Stimulated activated naive CD4-positive, alpha-beta T cell (primary cell): Measurements from ENCODE around the gene QRICH1.
A peak's percentile ranks its signal among the peaks of the same experiment; 100 is the strongest.
"Not testable (repeated sequence)": the region's sequence is repeated elsewhere in the genome, so short reads cannot be mapped to it uniquely, and the experiment has no call there.

Experiments
- DNase-seq, 6 experiments: peaks; one replicate each; lab custom pipeline; 2025; lab: John Stamatoyannopoulos, UW

The QRICH1 gene

DNA sequence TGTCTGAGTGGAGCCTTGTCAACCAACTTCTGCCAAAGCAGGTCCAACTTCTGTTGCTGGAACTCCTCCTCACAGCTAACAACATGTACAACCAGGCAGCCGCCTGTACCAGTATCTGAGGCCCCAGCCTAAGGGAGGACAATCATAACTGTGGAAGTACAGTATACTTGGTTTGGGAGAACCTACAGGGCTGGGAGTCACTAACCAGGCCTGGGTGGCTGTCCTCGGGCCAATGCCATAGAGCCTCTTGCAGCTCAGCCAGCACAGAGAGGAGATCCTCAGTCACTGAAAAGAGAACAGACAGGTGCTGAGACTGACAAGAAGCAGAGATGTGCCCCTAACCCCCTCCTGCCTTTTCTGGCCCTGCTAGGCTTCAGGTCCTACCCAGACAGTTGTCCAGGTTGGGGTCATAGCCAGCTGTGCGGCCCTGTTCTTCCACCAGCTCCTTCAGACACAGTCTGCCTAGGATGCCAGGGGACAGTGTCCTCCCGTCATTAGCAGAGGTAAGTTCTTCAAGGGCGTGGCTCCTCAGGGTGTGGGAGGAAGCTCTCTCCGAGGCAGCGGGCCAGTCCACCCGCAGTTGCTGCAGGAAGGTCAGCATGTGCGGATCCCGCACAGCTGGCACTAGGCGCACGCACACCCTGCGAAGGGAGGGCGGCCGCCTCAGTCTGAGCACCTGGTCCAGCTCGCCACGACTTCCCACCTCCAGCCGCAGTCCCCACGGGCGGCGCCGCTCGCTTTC is 76.5 kb downstream of the QRICH1 start:
- peak in 1 of 6 experiments; percentile 19 for DNase-seq

DNA sequence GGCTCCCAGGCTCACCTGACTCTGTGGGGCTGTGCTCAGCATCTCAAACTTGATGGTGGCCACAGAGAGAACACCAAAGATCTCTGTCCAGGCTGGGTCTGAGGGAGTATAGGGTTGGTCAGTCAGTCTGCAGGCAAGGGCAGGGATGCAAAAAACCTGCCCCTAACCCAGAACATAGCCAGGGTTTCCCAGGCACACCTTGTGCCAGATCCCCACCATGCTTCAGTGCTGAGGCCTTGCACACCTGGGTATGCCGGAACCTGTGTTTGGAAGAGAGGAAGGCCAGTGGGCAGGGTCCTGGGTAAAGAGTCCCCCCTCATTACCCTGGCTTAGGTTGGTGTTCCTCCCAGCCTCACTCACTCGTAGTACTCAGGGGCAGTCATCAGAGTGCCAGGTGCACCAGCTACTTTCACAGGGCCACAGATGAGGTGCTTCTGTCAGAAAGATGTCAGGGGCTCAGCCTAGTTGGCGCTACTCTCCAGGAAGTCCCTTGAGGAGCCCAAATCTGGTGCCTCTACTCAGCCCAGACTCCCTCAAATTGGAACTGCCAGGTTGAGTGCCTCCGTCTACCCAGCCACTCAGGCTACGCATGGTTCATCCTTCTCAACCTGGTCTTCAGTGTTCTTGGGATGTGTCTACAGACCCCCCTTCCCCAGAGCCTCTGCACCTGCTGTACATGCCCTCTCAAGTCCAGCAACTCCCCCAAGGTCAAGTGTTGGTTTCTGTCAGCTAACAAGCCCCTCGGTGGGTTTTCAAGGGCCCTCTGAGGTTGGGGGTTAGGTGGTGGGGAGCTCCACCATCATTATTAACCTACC is 77.2 kb downstream of the QRICH1 start:
- DNase-seq, result no peak

DNA sequence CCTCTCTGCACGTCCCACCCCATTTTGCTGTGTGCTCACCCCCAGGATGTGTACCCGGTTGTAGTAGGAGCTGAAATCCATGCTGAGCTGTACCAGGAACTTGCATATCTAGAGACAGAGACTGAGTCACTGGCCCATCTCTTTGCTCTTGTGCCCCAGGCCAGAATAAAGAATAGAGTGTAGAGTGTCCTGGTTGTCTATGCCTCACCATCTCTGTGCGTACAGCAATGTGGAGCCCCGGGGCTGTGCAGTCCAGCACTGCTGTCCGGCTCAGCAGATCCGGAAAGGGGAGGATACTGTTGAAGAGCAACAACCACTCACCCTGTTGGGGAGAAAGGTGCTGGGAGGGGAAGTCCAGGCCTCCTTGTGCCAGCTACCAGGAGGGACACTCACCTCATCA is 78.1 kb downstream of the QRICH1 start:
- DNase-seq, result no peak

DNA sequence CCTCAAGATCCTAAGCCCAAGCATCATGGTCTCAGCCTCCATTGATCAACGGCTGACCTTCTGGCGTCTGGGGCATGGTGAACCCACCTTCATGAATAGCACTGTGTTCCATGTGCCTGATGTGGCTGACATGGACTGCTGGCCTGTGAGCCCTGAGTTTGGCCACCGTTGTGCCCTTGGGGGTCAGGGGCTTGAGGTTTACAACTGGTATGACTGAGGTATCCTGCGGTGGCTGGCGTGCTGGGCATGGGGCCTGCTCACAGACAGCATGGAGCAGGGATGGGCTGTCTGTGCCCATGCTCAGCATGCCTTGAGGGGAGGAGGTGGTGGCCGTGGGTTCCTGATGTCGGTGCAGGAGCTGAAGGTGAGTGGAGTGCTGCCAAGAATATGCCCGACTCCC is 78.8 kb downstream of the QRICH1 start:
- no peak for DNase-seq

DNA sequence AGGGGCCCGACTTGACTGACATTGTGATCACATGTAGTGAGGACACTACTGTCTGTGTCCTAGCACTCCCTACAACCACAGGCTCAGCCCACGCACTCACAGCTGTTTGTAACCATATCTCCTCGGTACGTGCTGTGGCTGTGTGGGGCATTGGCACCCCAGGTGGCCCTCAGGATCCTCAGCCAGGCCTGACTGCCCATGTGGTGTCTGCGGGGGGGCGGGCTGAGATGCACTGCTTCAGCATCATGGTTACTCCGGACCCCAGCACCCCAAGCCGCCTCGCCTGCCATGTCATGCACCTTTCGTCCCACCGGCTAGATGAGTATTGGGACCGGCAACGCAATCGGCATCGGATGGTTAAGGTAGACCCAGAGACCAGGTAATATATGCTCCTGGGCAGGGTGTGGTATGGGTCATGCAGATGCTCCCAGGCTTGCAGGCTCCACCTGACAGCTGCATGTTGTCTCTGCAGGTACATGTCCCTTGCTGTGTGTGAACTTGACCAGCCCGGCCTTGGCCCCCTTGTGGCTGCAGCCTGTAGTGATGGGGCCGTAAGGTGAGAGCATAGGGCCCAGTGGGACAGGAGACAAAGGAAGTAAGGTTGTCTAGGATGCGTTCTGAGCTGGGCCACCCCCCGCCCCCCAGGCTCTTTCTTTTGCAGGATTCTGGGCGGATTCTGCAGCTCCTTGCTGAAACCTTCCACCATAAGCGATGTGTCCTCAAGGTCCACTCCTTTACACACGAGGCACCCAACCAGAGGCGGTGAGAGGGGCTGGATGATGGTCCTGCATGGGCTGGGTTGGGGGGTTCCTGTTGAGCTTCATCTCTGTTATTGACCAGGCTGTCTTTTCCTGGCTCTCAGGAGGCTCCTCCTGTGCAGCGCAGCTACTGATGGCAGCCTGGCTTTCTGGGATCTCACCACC is 79.9 kb downstream of the QRICH1 start:
- peak; percentile 9 to 29 (median 22) for DNase-seq

DNA sequence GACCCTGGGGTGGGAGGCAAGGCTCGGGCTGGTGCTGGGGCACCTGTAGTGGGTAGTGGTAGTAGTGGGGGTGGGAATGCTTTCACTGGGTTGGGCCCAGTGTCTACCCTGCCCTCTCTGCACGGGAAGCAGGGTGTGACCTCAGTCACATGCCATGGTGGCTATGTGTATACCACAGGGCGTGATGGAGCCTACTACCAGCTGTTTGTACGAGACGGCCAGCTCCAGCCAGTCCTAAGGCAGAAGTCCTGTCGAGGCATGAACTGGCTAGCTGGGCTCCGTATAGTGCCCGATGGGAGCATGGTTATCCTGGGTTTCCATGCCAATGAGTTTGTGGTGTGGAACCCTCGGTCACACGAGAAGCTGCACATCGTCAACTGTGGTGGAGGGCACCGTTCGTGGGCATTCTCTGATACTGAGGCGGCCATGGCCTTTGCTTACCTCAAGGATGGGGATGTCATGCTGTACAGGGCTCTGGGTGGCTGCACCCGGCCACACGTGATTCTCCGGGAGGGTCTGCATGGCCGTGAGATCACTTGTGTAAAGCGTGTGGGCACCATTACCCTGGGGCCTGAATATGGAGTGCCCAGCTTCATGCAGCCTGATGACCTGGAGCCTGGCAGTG is 80.6 kb downstream of the QRICH1 start:
- DNase-seq, result no peak

DNA sequence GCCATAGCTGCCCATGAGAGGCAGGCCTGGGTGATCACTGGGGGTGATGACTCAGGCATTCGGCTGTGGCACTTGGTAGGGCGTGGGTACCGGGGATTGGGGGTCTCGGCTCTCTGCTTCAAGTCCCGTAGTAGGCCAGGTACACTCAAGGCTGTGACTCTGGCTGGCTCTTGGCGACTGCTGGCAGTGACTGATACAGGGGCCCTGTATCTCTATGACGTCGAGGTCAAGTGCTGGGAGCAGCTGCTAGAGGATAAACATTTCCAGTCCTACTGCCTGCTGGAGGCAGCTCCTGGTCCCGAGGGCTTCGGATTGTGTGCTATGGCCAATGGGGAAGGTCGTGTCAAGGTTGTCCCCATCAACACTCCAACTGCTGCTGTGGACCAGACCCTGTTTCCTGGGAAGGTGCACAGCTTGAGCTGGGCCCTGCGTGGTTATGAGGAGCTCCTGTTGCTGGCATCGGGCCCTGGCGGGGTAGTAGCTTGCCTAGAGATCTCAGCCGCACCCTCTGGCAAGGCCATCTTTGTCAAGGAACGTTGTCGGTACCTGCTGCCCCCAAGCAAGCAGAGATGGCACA is 81.3 kb downstream of the QRICH1 start:
- no peak for DNase-seq

DNA sequence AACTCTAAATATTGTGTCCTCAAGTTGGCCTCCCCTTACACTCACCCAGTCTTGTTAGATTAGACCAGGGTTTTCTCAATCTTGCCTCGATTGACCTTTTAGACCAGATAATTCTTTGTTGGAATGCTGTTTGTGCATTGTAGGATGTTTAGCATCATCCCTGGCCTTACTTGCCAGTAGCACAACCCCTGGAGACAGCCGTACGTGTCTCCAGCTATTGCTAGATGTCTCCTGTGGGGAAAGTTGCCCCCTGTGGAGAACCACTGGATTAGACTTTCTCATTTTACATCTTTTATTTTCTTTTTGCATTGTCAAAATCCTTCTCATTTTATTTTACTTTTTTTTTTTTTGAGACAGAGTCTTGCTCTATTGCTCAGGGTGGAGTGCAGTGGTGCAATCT is 84.5 kb downstream of the QRICH1 start:
- DNase-seq, result no peak

DNA sequence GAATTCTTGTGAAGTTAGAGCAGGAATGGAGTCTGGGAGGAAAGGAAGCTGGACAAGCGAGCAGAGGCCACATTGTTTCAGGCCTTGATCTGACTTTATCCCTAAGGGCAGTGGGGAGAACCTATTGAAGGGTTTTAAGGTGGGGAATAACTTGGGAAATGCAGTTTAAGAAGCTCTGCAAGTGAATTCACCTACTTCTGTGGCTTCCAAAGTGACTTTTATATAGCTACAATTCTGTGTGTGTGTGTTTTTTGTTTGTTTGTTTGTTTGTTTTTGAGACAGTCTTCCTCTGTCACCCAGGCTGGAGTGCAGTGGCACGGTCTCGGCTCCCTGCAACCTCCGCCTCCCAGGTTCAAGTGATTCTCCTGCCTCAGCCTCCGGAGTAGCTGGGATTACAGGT is 85.2 kb downstream of the QRICH1 start:
- not testable (repeated sequence) for DNase-seq

DNA sequence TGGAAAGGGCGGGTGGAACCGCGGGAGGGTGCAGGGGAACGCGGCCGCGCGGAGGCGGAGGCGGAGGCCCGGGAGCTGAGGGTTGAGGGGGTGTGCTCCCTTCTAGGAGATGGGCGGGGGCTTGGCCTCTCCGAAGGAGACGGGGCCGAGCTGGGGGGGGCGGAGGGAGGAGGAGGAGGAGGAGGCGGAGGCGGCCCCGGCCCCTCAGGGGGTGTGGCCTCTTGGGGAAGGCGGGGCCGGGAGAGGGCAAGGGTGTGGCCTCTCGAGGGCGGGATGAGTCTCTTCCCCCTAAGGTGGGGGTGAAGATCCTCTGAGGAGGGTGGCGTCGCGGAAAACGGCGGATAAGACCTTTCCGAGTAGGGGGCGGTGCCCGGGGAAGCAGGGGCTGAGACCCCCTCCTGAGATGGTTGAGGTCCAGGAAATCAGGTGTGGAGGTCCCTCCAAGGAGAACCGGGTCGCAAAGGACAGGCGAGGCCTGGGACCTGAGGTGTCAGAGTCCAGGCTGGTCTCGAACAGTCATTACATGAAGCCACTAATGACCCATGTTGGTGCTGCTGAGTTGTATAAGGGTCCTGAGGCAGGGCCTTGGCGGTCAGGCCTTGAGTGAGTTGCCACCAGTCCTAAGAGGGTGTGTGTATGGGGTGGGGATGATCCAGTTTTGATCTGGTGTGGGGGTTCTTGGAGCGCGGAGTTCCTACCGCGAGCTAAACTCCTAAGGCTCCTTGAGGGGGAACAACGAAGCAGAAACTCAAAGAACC is 85.9 kb downstream of the QRICH1 start:
- peak; percentile 75 to 90 (median 84) for DNase-seq

DNA sequence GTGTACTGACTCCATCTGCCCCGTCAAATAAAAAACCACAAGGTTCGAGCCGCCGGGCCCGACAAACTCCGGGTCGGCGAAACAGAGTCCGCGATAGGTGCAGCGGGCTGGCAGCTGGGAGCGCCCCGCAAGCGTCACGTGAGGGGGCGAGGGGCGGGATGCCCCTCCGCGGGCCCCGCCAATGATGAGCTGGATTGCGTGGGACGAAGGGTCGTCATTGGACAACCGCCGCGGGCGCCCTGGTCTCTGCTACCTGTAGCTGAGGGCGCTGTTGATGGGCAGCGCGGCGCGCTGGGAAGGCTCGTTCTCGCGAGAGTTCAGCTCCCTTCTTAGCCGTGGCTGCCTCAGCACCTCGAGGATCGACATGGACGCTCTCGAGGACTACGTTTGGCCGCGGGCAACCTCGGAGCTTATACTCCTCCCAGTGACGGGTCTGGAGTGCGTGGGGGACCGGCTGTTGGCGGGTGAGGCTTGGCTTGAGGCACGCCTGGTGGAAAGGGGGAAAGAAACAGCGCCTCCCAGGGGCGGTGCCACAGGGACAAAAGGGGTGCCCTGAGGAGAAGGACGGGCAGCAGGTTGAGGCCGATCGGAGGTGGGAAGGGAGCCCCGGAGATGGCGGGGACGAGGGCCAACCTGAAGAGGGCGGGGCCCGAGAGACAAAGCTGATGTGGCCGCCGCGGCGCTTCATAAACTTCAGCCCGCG is 86.7 kb downstream of the QRICH1 start, which contains the start of gene WDR6:
Gene WDR6, plus strand, starts transcription at position 324 of the 703 bp plus-strand sequence. Its CDS starts 41 bp downstream, at position 365.
- peak; percentile 90 to 97 (median 94) for DNase-seq

DNA sequence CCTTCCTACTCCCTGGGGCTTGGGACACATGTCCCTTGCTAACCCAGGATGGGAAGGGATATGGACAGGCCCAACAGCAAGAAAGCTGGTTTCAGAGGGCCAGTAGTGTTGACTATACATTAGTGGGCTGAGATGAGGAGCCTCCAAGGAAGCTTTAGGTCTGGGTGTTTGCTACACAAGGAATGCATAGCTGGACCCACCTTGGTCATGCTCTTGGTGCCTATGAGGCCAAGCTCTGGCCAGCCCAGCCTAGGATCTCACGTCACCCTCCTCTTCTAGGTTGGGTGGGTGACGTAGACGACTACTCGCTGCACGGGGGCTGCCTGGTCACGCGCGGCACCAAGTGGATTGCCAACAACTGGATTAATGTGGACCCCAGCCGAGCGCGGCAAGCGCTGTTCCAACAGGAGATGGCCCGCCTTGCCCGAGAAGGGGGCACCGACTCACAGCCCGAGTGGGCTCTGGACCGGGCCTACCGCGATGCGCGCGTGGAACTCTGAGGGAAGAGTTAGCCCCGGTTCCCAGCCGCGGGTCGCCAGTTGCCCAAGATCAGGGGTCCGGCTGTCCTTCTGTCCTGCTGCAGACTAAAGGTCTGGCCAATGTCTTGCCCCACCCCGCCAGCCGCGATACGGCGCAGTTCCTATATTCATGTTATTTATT is 87.3 kb downstream of the QRICH1 start:
- no peak for DNase-seq

DNA sequence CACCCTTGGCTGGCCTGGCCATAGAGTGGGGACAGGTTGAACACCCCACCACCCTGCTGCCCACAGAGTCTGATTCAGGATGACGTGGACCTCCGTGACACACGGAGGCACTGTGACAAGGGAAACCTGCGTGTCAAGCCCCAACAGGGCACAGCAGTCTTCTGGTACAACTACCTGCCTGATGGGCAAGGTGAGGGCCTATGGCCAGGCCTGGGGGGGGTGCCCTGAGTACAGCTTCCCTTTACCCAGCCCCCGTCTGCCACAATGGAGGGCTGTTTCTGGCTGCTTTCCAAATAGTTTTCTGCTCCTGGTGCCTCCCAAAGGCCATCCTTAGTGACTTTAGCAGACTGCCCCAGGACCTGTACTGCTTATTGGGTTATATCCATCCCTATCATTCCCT is 87.9 kb downstream of the QRICH1 start:
- DNase-seq, result no peak

DNA sequence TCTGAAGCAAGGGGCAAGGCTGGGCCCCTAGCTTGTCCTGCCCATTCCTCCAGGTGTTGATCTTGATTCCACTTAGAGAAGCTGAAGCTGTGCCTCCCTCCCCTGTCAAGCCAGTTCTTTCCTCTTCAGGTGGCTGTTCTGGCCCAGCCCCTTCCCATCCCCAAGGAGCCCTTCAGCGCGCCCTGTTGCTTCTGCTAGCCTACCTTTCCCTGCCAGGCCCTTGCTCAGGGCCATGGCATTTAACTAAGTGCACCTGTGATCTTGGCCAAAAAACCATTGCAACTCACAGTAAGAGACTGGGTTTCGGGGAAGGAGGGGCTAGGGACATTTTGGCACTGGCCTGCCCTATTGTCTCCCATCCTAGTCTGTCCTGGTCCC is 88.6 kb downstream of the QRICH1 start:
- no peak for DNase-seq

DNA sequence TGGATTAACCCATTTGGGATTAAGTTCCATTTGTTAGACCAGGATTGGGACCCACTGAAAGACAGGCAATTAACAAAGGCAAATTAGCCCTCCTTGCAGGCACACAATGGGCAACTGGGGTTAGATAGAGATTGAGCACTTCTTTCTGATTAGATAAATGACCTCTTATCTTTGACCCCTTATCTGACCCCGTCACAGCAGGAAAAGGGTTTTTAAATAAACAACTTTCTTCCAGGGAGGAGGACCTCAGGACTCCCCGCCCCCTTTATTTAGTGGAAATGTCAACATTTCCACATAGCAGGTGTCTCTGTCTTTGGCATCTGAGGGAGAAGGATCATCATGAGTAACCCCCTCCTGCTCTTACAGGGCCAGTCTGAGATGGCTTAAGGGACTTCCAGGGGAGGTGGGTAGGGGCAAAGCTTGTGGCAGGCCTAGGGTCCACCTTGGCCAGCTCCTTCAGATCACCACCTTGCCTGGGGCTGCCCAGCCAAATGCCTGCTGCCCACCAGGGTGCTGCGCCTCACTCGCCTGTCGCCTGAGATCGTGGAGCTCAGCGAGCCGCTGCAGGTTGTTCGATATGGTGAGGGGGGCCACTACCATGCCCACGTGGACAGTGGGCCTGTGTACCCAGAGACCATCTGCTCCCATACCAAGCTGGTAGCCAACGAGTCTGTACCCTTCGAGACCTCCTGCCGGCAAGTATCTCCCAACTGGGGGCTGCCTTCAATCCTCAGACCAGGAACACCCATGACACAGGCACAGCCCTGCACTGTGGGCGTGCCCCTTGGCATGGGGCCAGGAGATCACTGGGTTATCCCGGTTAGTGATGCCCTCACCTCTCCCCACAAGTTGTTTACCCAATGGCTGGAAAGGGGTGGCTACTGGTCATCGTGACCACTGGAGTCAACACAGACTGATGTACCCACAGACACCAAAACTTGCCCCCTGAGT is 89.2 kb downstream of the QRICH1 start:
- no peak for DNase-seq

DNA sequence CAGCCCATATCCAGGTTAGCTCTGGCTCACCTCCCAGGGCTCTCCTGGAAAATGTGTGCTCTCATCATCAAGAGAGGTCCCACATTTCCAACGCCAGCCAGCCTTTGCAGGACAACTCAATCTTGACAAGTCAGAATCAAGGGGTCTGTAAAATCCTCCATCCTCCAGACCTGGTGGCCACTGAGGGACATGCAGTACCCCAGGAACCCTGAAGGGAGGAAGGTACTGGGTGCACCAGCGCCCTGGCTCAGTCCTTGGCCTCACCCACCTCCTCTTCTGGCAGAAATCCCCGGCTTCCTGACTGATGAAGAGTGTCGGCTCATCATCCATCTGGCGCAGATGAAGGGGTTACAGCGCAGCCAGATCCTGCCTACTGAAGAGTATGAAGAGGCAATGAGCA is 92.7 kb downstream of the QRICH1 start:
- no peak for DNase-seq

DNA sequence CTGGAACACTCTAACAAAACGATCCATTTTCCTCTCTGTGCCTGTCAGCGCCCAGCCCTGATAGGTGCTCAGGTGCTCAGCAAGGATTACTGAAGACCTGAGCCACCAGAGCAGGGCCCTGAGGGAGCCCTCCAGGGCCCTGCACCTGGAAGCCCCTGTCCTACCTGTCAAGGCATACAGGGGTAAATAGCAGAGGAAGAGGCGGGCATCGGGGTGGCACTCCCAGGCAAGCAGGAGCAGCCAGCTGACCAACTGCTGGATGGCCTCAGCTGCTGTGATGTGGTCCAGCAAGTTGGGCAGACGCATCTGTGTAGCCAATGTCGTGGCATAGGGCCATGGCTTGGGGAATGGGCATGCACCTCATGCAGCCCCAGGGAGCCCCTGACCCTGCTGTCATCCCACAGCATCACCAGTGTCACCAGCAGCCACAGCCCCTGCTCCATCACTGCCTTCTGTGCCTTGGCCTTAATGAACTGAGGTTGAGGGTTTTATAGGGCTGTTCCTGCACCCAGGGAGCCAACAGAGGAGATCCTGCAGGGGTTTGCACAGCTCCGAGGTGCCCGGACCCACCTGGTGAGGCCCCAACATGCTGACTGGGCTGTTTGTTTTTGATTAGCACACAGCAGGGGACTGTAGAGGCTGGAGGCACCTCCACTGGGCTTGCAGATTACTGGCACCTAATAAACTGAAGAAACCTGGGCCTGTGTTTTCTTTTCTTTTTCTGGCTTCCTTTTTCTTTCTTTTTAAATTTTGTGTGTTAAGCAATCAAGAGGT is 94.6 kb downstream of the QRICH1 start:
- DNase-seq, result no peak
